OCI-LY3 (cell line): ENCODE data around the gene TATDN2.

Experiments
- EZH2phosphoT487 ChIP-seq: fragments of 200-600 bp; shearing (Covaris generic); IDR thresholded peaks from 2 replicates; pipeline ENCODE4 v1.6.1; 2018; ENCODE audit warnings: antibody characterized with exemption, mixed run types, low read depth
- TF ChIP-seq, protein P1 (sequence below): fragments of 200-600, 300-600 bp; sonication (generic); IDR thresholded peaks from 2 replicates; pipeline ENCODE4 v1.5.1; 2014; ENCODE audit warnings: antibody characterized with exemption, low read length, low read depth

DNA sequence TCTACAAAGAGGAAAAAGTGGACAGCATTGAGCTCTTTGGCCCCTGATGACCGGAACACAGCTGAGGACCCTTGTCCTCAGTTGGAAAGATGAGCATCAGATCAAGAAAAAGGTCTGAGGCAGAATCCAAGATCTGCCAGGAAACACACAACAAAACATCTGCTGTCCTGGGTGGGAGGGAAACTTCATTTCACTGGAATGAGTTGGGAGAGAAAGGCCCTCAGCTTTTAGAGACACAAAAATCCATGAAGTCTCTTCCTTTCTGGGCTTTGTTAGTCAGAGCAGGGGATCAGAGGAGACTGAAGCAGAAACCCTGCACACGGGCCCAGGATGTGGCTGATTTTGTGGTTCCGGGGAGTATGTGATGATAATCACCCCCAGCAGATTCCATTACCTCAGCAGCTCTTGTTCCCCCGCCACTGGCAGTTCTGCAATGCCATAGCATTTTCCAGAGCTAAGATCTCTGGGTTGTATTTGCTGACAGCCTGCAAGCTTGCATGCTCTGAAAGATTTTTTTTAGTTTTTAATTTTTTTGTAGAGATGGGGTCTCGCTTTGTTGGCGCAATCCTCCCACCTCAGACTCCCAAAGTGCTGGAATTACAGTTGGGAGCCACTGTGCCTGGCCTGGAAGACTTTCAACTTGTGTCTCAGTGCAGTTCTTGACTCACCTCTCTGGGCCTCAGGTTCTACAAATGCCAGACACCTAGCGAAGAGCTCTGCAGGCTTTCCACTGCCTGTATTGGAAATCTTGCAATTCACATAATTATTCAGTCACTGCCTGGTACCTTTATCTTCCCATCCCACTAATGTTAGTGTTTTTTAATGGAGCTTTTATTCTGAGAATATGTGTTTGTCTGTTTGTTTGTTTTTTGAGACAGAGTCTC, 5.8 kb upstream of the TATDN2 start:
- TF ChIP-seq, protein P1, sequence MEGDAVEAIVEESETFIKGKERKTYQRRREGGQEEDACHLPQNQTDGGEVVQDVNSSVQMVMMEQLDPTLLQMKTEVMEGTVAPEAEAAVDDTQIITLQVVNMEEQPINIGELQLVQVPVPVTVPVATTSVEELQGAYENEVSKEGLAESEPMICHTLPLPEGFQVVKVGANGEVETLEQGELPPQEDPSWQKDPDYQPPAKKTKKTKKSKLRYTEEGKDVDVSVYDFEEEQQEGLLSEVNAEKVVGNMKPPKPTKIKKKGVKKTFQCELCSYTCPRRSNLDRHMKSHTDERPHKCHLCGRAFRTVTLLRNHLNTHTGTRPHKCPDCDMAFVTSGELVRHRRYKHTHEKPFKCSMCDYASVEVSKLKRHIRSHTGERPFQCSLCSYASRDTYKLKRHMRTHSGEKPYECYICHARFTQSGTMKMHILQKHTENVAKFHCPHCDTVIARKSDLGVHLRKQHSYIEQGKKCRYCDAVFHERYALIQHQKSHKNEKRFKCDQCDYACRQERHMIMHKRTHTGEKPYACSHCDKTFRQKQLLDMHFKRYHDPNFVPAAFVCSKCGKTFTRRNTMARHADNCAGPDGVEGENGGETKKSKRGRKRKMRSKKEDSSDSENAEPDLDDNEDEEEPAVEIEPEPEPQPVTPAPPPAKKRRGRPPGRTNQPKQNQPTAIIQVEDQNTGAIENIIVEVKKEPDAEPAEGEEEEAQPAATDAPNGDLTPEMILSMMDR: no peak
- no peak for TF ChIP-seq EZH2phosphoT487
